DND-41 (cell line): ENCODE measurements around the gene ITSN1.
"Not testable (repeated sequence)": the region's sequence is repeated elsewhere in the genome, so short reads cannot be mapped to it uniquely, and the experiment has no call there.

Experiments
- ATAC-seq: fragments of 200-7000 bp; cut with Tn5 transposase; 3 replicates; pipeline ENCODE4 v1.9.1; 2021; ENCODE audit warnings: low read depth; ENCODE audit not compliant: insufficient read depth
- DNase-seq: peaks from one replicate; pipeline ENCODE4 v3.0.0-alpha.2; 2020
- H2AFZ ChIP-seq: 2 replicates; pipeline ENCODE4 v1.6.0; 2012; ENCODE audit warnings: low read depth, low read length
- H3K27ac ChIP-seq: 2 replicates; pipeline ENCODE4 v1.5.1; 2012; ENCODE audit warnings: low read length, inconsistent platforms
- H3K27me3 ChIP-seq: fragments of 200-600 bp; sonication (generic); 2 replicates; pipeline ENCODE4 v1.6.0; 2012; ENCODE audit warnings: low read length, mild to moderate bottlenecking, inconsistent platforms; ENCODE audit not compliant: insufficient read depth, poor library complexity
- H3K36me3 ChIP-seq: 2 replicates; pipeline ENCODE4 v1.5.1; 2012; ENCODE audit warnings: low read length, inconsistent platforms; ENCODE audit not compliant: insufficient read depth
- H3K4me1 ChIP-seq: 2 replicates; pipeline ENCODE4 v1.5.1; 2012; ENCODE audit warnings: mild to moderate bottlenecking, low read length; ENCODE audit not compliant: insufficient read depth
- H3K4me2 ChIP-seq: 2 replicates; pipeline ENCODE4 v1.6.0; 2012; ENCODE audit warnings: mild to moderate bottlenecking, moderate library complexity, low read length, inconsistent platforms; ENCODE audit not compliant: insufficient read depth
- H3K4me3 ChIP-seq, 2 experiments: fragments of 200-600 bp in 1 of 2; shearing (Covaris generic) in 1 of 2; 2 replicates each; pipeline ENCODE4 v1.5.1; 2012 to 2016; ENCODE audit warnings: inconsistent platforms in 2 of 2, low read length in 2 of 2, mild to moderate bottlenecking in 2 of 2, low read depth in 1 of 2, moderate library complexity in 1 of 2
- H3K79me2 ChIP-seq: 2 replicates; pipeline ENCODE4 v1.6.0; 2012; ENCODE audit warnings: low read length, inconsistent platforms; ENCODE audit not compliant: insufficient read depth
- H3K9ac ChIP-seq: 2 replicates; pipeline ENCODE4 v1.6.0; 2012; ENCODE audit warnings: low read depth, mild to moderate bottlenecking, inconsistent platforms, low read length, moderate library complexity
- H3K9me3 ChIP-seq: 2 replicates; pipeline ENCODE4 v1.5.1; 2012; ENCODE audit warnings: low read length, moderate library complexity, mild to moderate bottlenecking, inconsistent platforms; ENCODE audit not compliant: insufficient read depth, severe bottlenecking
- H4K20me1 ChIP-seq: 2 replicates; pipeline ENCODE4 v1.6.0; 2012; ENCODE audit warnings: low read length; ENCODE audit not compliant: insufficient read depth
- EZH2 ChIP-seq: IDR thresholded peaks from 3 replicates; pipeline ENCODE4 v1.6.1; 2012; ENCODE audit warnings: borderline replicate concordance, low read depth, mild to moderate bottlenecking, moderate library complexity, low read length, inconsistent platforms; ENCODE audit not compliant: severe bottlenecking
- TF ChIP-seq, protein P1 (sequence below): IDR thresholded peaks from 2 replicates; pipeline ENCODE4 v1.5.1; 2012; ENCODE audit warnings: borderline replicate concordance, low read length, moderate library complexity, mild to moderate bottlenecking; ENCODE audit not compliant: poor library complexity, severe bottlenecking; ENCODE audit errors: extremely low read depth

Gene ITSN1

DNA sequence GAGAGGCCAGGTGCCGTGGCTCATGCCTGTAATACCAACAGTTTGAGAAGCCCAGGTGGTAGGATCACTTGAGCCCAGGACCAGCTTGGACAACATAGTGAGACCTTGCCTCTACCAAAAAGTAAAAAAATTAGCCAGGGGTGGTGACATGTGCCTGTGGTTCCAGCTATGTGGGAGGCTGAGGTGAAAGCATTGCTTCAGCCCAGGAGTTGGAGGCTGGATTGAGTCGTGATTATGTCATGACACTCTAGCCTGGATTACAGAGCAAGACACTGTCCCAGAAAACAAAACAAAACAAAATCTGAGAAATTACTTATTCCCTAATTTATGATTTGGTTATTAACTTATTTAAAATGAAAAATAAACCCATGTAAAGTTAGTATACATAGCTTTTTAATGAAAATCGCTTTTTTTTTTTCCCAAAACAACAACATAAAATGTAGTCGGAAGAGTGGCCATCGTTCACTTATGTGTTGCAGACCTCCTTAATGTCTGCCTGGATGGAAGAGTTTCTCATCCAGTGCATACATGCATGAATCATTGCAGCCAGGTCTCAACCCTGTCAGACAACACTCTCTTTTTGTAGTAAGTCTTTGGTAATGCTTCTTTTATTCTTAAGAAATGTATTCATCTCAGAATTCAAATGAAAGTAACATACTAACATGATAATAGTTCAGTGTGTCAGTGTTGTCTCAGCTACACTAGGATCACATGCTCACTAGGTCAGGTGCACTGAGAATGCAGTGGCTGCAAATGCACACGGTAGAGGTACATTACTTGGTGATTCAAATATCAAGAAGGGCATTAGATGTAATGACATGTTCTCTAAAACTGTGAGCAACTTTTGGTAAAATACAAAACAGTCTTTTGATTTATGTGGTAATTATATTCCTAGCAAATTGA is 28.0 kb downstream of the ITSN1 start:
- no peak overlapping the region for H2AFZ ChIP-seq
- H3K4me2 ChIP-seq: no peak overlapping the region
- peaks cover 3% of the 10 kb centered on the region; the same call in 1 of the 2 replicates for H4K20me1 ChIP-seq
- no peaks in the 10 kb centered on the region for H3K27me3 ChIP-seq
- H3K4me3 ChIP-seq: no peak overlapping the region
- ATAC-seq: no peak
- H3K9me3 ChIP-seq: no peaks in the 10 kb centered on the region
- no peaks in the 10 kb centered on the region for H3K36me3 ChIP-seq
- no peak overlapping the region for H3K9ac ChIP-seq
- H3K79me2 ChIP-seq: peaks cover 7% of the 10 kb centered on the region
- H3K27ac ChIP-seq: no peak overlapping the region
- TF ChIP-seq, protein P1, sequence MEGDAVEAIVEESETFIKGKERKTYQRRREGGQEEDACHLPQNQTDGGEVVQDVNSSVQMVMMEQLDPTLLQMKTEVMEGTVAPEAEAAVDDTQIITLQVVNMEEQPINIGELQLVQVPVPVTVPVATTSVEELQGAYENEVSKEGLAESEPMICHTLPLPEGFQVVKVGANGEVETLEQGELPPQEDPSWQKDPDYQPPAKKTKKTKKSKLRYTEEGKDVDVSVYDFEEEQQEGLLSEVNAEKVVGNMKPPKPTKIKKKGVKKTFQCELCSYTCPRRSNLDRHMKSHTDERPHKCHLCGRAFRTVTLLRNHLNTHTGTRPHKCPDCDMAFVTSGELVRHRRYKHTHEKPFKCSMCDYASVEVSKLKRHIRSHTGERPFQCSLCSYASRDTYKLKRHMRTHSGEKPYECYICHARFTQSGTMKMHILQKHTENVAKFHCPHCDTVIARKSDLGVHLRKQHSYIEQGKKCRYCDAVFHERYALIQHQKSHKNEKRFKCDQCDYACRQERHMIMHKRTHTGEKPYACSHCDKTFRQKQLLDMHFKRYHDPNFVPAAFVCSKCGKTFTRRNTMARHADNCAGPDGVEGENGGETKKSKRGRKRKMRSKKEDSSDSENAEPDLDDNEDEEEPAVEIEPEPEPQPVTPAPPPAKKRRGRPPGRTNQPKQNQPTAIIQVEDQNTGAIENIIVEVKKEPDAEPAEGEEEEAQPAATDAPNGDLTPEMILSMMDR: no peak
- no peak for TF ChIP-seq EZH2
- no peak for DNase-seq
- H3K4me1 ChIP-seq: no peaks in the 10 kb centered on the region

DNA sequence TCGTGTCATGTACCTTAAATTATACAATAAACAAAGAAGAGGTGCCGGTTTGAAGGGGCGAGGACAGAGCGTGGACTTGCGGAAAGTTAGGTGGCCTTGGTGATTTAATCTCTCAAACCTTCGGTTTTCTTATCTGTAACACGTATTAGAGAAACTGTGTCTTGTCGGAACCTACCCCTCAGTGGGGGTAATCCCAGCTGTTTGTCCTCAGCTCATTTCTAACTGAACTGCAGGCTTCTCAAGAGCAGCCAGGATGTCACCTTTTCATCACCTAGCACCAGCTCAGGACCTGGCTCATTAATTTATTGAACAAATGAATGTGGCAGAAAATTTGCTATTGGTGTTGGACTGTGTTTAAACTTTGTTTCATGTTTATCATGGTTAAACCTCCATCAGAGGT is 31.2 kb downstream of the ITSN1 start:
- Histone ChIP-seq H2AFZ (no peak overlapping the region), H3K27ac (no peak overlapping the region), H3K4me3 (no peak overlapping the region), H4K20me1 (peaks cover 3% of the 10 kb centered on the region; the same call in 1 of the 2 replicates), H3K4me1 (no peaks in the 10 kb centered on the region), H3K27me3 (no peaks in the 10 kb centered on the region), H3K4me2 (no peak overlapping the region), H3K9me3 (no peaks in the 10 kb centered on the region), H3K79me2 (peaks cover 2% of the 10 kb centered on the region; the same call in 1 of the 2 replicates), H3K36me3 (no peaks in the 10 kb centered on the region), H3K9ac (no peak overlapping the region)
- TF ChIP-seq, protein P1: no peak
- no peak for TF ChIP-seq EZH2
- no peak for DNase-seq
- no peak for ATAC-seq

DNA sequence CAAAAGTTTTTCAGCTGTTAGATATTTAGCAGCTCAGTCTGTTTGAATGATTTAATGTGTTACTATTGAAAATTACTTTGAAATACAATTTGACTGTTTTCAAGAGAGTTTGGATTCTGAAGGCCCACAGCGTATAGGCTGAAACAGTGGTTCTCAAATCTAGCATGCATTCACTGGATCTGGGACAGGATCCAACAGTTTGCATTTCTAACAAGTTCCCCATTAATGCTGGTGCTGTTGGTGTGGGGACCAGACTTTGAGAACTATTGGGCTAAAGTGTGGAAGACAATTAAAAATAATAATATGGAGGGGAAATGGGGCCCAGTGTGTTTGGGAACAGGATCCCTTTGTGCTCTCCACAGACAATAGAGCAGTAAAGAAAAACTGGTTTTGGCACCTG is 31.9 kb downstream of the ITSN1 start:
- DNase-seq (no peak), ATAC-seq (no peak)
- Histone ChIP-seq H4K20me1 (peaks cover 3% of the 10 kb centered on the region; the same call in 1 of the 2 replicates), H3K4me2 (no peak overlapping the region), H3K27ac (no peak overlapping the region), H3K79me2 (no peaks in the 10 kb centered on the region; the same call in 1 of the 2 replicates), H3K9me3 (no peaks in the 10 kb centered on the region), H3K4me1 (no peaks in the 10 kb centered on the region), H3K36me3 (no peaks in the 10 kb centered on the region), H3K4me3 (no peak overlapping the region), H3K9ac (no peak overlapping the region), H2AFZ (no peak overlapping the region), H3K27me3 (no peaks in the 10 kb centered on the region)
- TF ChIP-seq EZH2: no peak
- TF ChIP-seq, protein P1: no peak

DNA sequence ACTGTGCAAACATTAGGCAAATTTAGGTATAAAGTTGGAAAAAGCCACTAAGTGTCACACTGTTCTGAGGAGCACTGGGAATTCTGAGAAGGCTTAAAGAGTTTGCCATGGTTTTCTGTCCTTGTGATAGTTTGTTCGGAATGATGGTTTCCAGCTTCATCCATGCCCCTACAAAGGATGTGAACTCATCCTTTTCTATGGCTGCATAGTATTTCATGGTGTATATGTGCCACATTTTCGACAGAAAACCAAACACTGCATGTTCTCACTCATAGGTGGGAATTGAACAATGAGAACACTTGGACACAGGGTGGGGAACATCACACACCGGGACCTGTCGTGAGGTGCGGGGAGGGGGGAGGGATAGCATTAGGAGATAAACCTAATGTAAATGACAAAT is 34.4 kb downstream of the ITSN1 start:
- ATAC-seq, H3K27ac ChIP-seq, H4K20me1 ChIP-seq, H3K4me1 ChIP-seq, H3K4me3 ChIP-seq, H2AFZ ChIP-seq, H3K4me2 ChIP-seq, DNase-seq, H3K36me3 ChIP-seq, H3K79me2 ChIP-seq, H3K9ac ChIP-seq, H3K27me3 ChIP-seq, H3K9me3 ChIP-seq: not testable (repeated sequence)
